ENCODE measurements around the gene HNRNPH1.

GRCh38 chr5:179610109-179610902 lies 13.2 kb downstream of the HNRNPH1 start:
- TF ChIP-seq CTCF (IDR thresholded peaks at IDR 0.05; ENCODE audit: insufficient read depth, low read depth, low read length) (no peak), EZH2 (IDR thresholded peaks at IDR 0.05; ENCODE audit: insufficient read depth, low read length) (no peak)
